ENCODE measurements around the gene ATP5F1A. TPM values are rescaled to one million over a fixed set of nuclear protein-coding genes. Genes with fewer than 3 reads are reported as not detected.

Gene ATP5F1A
- total and polyA plus RNA-seq, 2 donors (not counting 3 experiments of a cell fraction or from before 2014, with no cell fraction given), result 405 to 585 TPM

- Histone ChIP-seq H3K9ac (replicated peaks; ENCODE audit: extremely low read depth, insufficient read depth, low read length) (no peak overlapping the region), H3K79me2 (ENCODE audit: control insufficient read depth, insufficient read depth, low read length) (no peaks in the 10 kb centered on the region), H2AFZ (ENCODE audit: low read depth, low read length) (no peak overlapping the region), H3K4me3 (replicated peaks in 1 of 3; ENCODE audit: insufficient read depth in 1 of 3, low read depth in 1 of 3, low read length in 3 of 3) (no peak overlapping the region), H4K20me1 (replicated peaks; ENCODE audit: control insufficient read depth, extremely low read depth, insufficient read depth, low read length) (no peaks in the 10 kb centered on the region), H3K36me3 (ENCODE audit: control insufficient read depth in 2 of 2, extremely low read depth in 1 of 2, insufficient read depth in 2 of 2, low read length in 2 of 2) (no peaks in the 10 kb centered on the region), H3K4me1 (ENCODE audit: control insufficient read depth, extremely low read depth, insufficient read depth, low read length) (no peaks in the 10 kb centered on the region), H3K9me3 (replicated peaks; ENCODE audit: control insufficient read depth, insufficient read depth, low read length) (no peaks in the 10 kb centered on the region), H3K9me1 (replicated peaks; ENCODE audit: control insufficient read depth, extremely low read depth, insufficient read depth, low read length) (no peaks in the 10 kb centered on the region), H3K4me2 (ENCODE audit: insufficient read depth, low read length) (no peak overlapping the region), H3K27me3 (ENCODE audit: control insufficient read depth in 2 of 2, insufficient read depth in 2 of 2, low read length in 2 of 2) (no peaks in the 10 kb centered on the region), H3K27ac (ENCODE audit: insufficient read depth, low read depth, low read length) (no peak overlapping the region)
- BruUV-seq (replicated peaks), result no TSS peak
- no peak for FAIRE-seq
- ChIA-PET POLR2A (no interaction called here), CTCF (interaction anchor here (0.7 to 1.0 kb wide), 2 partner anchors 8 to 518 kb away, joined by 3 read pairs; no protein-coding TSS in a partner anchor)
- DNase-seq (ENCODE audit: low read depth, low spot score), result no peak
- dilution Hi-C loops (cut with MboI; ENCODE audit: extremely low pct_ligation_motif_present, low sequenced_read_pairs), result no loop called here
- intact Hi-C loops (cut with micrococcal nuclease), result no loop called here
- TF ChIP-seq GATA2 (IDR thresholded peaks at IDR 0.05; ENCODE audit: insufficient read depth, insufficient read length, low read depth, low read length) (no peak), FOS (IDR thresholded peaks at IDR 0.05; ENCODE audit: borderline replicate concordance, insufficient read depth, low read length) (no peak), EZH2 (IDR thresholded peaks at IDR 0.05; ENCODE audit: borderline replicate concordance, low read depth, low read length, severe bottlenecking) (no peak), POLR2A (IDR thresholded peaks at IDR 0.05; ENCODE audit: low read depth, low read length) (no peak), MYC (IDR thresholded peaks at IDR 0.05; ENCODE audit: low read depth, low read length) (no peak), CTCF (IDR thresholded peaks at IDR 0.05; ENCODE audit: extremely low read depth in 1 of 2, insufficient read depth in 1 of 2, low read depth in 1 of 2, low read length in 2 of 2) (no peak), JUN (IDR thresholded peaks at IDR 0.05; ENCODE audit: borderline replicate concordance, insufficient read depth, insufficient read length, low read depth) (no peak), POLR2AphosphoS5 (IDR thresholded peaks at IDR 0.05; ENCODE audit: insufficient read depth, low read depth, low read length) (no peak), MAX (IDR thresholded peaks at IDR 0.05; ENCODE audit: insufficient read depth, insufficient read length) (no peak)
These were observed 42.1 kb upstream of the ATP5F1A start for GRCh38 chr18:46140173-46140572.
